MM.1S (cell line): ENCODE data around the gene SLC26A6.

Experiments used
- EZH2 ChIP-seq: fragments of 300-600 bp; sonication (generic); optimal IDR thresholded peaks from 2 replicates; pipeline ENCODE3; 2017; ENCODE audit warnings: low read depth, mild to moderate bottlenecking, antibody characterized with exemption, low read length, mixed read lengths
- EZH2phosphoT487 ChIP-seq: fragments of 300-600 bp; sonication (generic); IDR thresholded peaks from 2 replicates; pipeline ENCODE4 v1.6.1; 2018; ENCODE audit warnings: antibody characterized with exemption, low read length
- TF ChIP-seq, protein P1 (sequence below): fragments of 300-600 bp; sonication (generic); IDR thresholded peaks from 2 replicates; pipeline ENCODE4 v1.5.1; 2016; ENCODE audit warnings: antibody characterized with exemption, low read length, mixed read lengths

- TF ChIP-seq, protein P1, sequence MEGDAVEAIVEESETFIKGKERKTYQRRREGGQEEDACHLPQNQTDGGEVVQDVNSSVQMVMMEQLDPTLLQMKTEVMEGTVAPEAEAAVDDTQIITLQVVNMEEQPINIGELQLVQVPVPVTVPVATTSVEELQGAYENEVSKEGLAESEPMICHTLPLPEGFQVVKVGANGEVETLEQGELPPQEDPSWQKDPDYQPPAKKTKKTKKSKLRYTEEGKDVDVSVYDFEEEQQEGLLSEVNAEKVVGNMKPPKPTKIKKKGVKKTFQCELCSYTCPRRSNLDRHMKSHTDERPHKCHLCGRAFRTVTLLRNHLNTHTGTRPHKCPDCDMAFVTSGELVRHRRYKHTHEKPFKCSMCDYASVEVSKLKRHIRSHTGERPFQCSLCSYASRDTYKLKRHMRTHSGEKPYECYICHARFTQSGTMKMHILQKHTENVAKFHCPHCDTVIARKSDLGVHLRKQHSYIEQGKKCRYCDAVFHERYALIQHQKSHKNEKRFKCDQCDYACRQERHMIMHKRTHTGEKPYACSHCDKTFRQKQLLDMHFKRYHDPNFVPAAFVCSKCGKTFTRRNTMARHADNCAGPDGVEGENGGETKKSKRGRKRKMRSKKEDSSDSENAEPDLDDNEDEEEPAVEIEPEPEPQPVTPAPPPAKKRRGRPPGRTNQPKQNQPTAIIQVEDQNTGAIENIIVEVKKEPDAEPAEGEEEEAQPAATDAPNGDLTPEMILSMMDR = no peak
- no peak for TF ChIP-seq EZH2
- no peak for TF ChIP-seq EZH2phosphoT487
Measured at GRCh38 chr3:48599509-48600285, 35.6 kb downstream of the SLC26A6 start.
